GM19025 (cell line): ENCODE measurements around the gene GALNT18.
A peak's percentile ranks its signal among the peaks of the same experiment; 100 is the strongest.

Experiments
- ATAC-seq: cut with Tn5 transposase; IDR thresholded peaks from one replicate; pipeline ENCODE4 v1.9.1; 2021; ENCODE audit warnings: mild to moderate bottlenecking, low read depth, moderate library complexity; ENCODE audit not compliant: unreplicated experiment

GALNT18 gene

GRCh38 chr11:11621573-11622339 is at the start of gene GALNT18:
GALNT18 (minus strand) TSS chr11:11622005.
- peak; percentile 98 for ATAC-seq

GRCh38 chr11:11670574-11670973 is 48.8 kb upstream of the GALNT18 start:
- ATAC-seq: no peak

GRCh38 chr11:11669233-11669846 is 47.5 kb upstream of the GALNT18 start:
- ATAC-seq: no peak

- ATAC-seq: no peak
Observed at GRCh38 chr11:11668781-11669180, 47.0 kb upstream of the GALNT18 start.

- ATAC-seq: no peak
Observed at GRCh38 chr11:11668274-11668673, 46.5 kb upstream of the GALNT18 start.

- ATAC-seq: no peak
Observed at GRCh38 chr11:11667056-11667455, 45.3 kb upstream of the GALNT18 start.

GRCh38 chr11:11665407-11665806 is 43.6 kb upstream of the GALNT18 start:
- ATAC-seq: no peak

- no peak for ATAC-seq
Observed at GRCh38 chr11:11663907-11664306, 42.1 kb upstream of the GALNT18 start.

GRCh38 chr11:11662578-11662977 is 40.8 kb upstream of the GALNT18 start:
- no peak for ATAC-seq

GRCh38 chr11:11661326-11662040 is 39.7 kb upstream of the GALNT18 start:
- no peak for ATAC-seq

GRCh38 chr11:11660363-11660740 is 38.5 kb upstream of the GALNT18 start:
- no peak for ATAC-seq

- ATAC-seq: no peak
Observed at GRCh38 chr11:11659567-11660362, 38.0 kb upstream of the GALNT18 start.

GRCh38 chr11:11657218-11657955 is 35.6 kb upstream of the GALNT18 start:
- no peak for ATAC-seq

- no peak for ATAC-seq
Observed at GRCh38 chr11:11641581-11641980, 19.8 kb upstream of the GALNT18 start.

- no peak for ATAC-seq
Observed at GRCh38 chr11:11640996-11641395, 19.2 kb upstream of the GALNT18 start.

- no peak for ATAC-seq
Observed at GRCh38 chr11:11640152-11640551, 18.3 kb upstream of the GALNT18 start.

GRCh38 chr11:11636671-11637070 is 14.9 kb upstream of the GALNT18 start:
- ATAC-seq: no peak

- ATAC-seq: no peak
Observed at GRCh38 chr11:11635443-11635842, 13.6 kb upstream of the GALNT18 start.

- no peak for ATAC-seq
Observed at GRCh38 chr11:11629368-11629767, 7.6 kb upstream of the GALNT18 start.

- no peak for ATAC-seq
Observed at GRCh38 chr11:11628651-11629050, 6.8 kb upstream of the GALNT18 start.
